Stimulated activated CD8-positive, alpha-beta memory T cell treated with anti-CD3 and anti-CD28 coated beads, Interleukin-15, amount 100 ng/mL, for 48 hours (primary cell): Measurements from ENCODE around the gene PIEZO2.

ENCODE experiments used
- DNase-seq, 2 donors: peaks; one replicate each; pipeline ENCODE4 v3.0.0-alpha.2; 2020; ENCODE audit warnings: low read depth in 2 of 2

Gene PIEZO2

GRCh38 chr18:10791169-10791831 is 358.1 kb downstream of the PIEZO2 start:
- DNase-seq: no peak

- no peak for DNase-seq
Measured at GRCh38 chr18:10789180-10789579, 360.2 kb downstream of the PIEZO2 start.

DNA sequence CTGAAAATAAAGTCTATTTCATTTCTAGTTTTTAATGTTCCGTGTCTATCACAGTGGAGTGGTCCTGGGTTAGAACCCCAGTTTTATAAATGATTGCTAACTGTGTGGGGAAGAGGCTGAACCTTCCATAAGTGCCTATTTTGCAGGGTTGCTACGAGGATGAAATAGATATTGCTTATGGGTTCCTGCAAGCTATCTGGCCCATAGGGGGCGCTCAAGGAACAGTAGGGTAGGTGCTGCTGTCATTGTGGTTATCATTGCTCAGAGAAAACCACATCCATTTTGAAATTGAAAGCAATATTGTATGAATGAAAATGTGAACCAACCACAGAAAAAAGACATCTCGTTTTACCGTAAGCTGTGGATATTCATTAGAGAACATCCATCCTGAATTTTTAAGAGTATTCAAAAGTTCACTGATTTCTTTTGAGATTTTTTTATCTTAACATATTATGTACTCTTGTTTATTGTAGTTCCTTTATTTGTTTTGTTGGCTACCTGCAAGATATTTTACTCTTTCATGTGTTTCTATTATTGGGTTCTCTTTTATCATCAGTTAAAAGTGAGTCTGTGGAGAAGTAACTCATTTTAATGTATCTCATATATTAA is 362.0 kb downstream of the PIEZO2 start:
- peak; percentile 68 to 72 for DNase-seq

DNA sequence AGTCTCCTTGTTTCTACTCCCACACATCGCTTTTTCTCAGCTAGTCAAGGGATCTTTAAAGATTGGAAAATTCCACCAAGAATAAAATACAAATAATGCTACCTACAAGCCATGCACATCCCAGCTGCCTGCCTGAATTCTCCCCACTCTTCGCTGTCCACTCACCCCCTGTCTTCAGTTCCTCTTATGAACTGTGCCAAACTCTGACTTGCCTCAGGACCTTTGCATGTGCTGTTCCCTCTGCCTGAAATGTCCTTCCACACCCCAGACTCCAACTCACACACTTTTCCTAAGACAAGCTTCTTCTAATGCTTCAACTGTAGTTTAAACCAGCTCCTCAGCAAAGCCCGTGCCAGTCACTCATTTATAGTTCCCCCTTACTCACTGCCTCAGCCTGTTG is 363.6 kb downstream of the PIEZO2 start:
- no peak for DNase-seq

DNA sequence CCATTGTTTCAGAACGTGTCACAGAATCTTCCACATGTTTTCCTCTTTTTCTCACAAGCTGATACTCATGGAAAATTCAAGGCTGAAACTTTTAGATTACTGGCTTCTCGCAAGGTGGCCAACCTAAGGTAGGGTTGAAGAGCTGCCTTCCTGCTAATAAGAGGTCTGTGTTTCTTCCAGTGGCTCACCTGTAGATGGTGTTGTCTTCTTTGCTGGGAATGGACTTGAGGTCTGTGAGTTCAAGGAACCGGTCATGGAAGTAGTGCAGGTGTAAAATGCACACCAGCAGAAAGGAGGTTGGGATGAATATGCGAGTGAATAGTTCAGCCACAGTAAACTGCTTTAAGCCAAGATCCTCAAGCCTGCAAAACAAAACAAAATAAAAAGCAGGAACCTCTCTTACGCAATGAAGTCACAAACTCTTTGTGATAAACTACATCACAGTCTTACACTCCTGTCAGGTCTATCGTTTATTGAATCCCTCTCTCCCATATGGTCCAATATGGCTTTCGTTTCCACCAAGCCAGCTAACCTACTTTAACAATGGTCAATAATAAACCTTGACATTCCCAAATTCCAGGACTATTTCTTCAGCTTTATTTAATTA is 364.7 kb downstream of the PIEZO2 start:
- DNase-seq: no peak

- no peak for DNase-seq
Measured at GRCh38 chr18:10783941-10784340, 365.4 kb downstream of the PIEZO2 start.

DNA sequence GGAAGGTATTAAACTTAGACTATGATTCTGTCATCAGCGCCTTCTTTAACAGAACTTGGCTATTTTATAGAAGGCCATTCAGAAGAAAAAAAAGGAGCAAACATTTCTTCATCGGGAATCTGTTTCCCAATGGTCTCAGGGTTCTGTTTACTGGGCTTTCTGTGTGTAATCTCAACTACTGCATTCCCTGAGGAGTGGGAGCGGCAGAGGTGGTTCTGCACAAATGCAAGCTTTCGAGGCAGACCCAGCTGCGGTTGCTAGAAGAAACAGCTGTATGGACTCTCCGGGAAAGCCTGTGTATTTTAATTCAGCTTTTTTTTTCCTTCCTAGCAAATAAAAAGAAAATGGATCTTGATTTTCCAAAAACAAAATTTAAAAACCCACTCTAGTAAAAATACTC is 372.9 kb downstream of the PIEZO2 start:
- DNase-seq: no peak

- no peak for DNase-seq
Measured at GRCh38 chr18:10775026-10775425, 374.3 kb downstream of the PIEZO2 start.

DNA sequence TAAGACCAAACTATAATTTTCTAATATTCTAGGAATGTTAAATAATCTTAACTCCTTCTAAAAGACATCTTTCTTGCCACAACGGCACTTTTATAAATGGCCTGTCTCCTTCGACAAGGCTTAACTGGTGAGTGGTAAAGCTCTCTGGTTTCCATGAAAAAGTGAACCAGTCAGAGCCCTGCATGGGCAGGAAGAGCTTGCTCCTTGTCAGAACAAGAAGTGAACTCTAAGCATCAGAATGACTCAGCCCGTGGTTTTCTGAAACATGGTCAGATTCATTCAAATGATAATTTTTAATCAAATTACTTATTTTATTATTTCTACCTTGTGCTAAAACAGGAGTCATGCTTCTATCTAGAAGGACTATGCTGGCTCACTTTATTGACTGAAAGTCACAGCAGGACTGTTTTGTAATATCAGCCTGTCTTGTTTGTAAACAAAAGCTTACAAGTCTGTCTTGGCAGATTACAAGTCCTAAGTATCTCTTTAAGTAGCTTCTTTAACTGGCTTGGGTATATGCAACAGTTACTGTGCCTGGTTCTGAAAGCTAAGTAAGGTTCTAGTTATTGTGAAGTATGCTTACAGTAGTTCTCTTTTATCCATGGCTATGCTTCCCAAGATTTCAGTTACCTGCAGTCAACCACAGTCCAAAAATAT is 378.2 kb downstream of the PIEZO2 start:
- DNase-seq: no peak

DNA sequence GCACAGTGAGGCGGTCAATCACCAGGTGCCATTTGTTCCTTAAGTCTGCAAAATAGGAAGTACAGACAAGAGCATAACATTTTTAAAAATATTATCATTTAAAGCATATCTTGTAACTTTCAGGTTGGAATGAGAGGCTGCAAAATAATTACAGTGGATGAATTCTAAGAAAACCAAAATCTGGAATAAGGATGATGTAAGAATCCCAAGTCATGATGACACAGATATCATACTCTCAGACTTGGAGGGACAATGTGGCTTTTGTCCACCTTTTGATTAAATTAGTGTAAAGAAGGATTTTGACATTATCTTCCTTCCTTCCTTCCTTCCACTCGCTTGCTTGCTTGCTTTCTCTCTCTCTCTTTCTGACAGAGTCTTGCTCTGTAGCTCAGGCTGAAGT is 379.1 kb downstream of the PIEZO2 start:
- DNase-seq: no peak

DNA sequence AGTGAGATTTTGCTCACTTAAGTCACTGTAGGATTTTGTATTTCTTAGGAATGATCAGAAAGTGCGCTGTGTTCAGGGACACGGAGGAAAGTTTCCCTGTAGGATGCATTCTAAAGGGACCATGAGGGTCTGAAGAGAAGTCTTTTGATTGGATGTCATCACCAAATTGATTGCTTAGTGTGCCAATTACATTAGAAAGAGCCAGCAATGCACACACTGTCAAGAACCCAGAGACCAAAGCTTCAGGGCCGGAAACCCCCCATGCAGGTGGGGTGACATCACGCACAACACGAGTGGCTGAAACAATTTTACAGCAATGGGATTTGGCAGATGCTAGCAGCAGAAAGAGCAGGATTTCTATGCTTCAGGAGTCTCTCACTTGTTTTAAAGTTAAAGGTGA is 381.1 kb downstream of the PIEZO2 start:
- DNase-seq: no peak

- DNase-seq: no peak
Measured at GRCh38 chr18:10767658-10768057, 381.7 kb downstream of the PIEZO2 start.

DNA sequence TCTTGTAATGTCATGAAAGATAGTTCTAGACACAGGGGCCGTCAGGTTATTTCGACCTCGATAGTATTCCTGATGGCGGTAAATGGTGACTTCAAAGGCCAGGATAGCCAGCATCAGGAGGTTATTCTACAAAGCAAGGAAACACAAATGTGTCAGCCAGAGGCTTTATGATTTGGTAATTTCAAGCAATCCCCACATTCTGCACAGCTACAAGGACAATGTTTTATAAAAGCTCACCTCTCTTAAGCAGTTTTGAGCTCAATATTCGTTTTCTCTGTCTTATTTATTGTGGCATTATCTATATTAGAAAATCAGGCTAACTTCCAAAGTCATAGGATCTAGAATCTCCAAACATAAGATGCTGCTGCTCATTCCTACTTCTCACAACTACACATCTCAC is 388.4 kb downstream of the PIEZO2 start:
- no peak for DNase-seq

DNA sequence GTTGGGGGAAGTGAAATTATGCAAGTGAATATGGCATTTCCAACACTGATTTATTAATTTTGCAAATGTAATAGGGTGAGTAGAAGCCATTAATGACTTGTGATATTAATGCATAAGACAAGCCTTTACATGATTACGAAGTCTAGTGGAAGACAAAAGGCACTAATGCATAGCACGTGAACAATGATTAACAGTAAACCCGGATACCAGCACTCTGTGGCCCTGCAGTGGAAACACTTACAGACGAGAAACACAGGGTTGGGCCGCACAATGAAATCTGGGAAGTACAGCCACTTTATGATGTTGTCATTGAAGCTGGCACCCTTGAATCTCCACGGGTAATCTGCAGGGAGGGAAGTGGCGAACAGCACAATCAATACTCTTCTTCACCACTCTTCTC is 390.1 kb downstream of the PIEZO2 start:
- no peak for DNase-seq

DNA sequence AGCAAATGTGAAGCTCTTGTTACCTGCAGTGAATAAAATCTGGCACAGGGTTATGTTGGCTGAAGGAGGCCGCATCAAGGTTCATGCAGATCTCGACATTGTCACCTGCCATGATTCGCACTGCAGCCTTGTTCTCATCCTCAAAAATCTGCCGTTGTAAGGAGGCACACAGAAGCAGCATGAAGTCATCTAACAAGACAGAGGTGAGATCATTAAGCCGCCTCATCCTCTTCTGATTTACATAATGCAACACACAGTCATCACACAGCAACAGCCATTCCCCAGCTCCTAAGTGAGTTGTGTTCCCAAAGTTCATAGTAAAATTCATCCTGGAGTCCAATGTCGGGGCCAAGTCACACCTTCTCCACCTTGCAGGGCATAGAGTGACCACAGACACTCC is 391.4 kb downstream of the PIEZO2 start:
- no peak for DNase-seq

DNA sequence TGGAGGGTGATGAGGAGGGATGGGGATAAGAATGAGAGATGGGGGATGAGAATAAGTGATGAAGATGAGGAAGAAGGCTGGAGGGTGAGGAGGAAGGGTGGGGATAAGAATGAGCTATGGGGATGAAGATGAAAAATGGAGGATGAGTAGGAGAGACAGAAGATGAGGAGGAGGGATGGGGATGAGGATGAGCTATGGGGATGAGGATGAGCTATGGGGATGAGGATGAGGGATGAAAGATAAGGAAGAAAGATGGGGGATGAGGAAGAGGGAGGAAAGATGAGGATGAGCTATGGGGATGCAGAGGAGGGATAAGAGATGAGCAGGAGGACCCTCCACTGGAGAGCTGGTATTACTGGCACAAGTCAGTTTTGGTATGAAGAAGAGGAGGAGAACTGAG is 392.0 kb downstream of the PIEZO2 start:
- DNase-seq: no peak

- DNase-seq: no peak
Measured at GRCh38 chr18:10755855-10756254, 393.5 kb downstream of the PIEZO2 start.

GRCh38 chr18:10754128-10754527 is 395.2 kb downstream of the PIEZO2 start:
- no peak for DNase-seq

GRCh38 chr18:10752382-10752781 is 397.0 kb downstream of the PIEZO2 start:
- no peak for DNase-seq

- DNase-seq: no peak
Measured at GRCh38 chr18:10751653-10752052, 397.7 kb downstream of the PIEZO2 start.

DNA sequence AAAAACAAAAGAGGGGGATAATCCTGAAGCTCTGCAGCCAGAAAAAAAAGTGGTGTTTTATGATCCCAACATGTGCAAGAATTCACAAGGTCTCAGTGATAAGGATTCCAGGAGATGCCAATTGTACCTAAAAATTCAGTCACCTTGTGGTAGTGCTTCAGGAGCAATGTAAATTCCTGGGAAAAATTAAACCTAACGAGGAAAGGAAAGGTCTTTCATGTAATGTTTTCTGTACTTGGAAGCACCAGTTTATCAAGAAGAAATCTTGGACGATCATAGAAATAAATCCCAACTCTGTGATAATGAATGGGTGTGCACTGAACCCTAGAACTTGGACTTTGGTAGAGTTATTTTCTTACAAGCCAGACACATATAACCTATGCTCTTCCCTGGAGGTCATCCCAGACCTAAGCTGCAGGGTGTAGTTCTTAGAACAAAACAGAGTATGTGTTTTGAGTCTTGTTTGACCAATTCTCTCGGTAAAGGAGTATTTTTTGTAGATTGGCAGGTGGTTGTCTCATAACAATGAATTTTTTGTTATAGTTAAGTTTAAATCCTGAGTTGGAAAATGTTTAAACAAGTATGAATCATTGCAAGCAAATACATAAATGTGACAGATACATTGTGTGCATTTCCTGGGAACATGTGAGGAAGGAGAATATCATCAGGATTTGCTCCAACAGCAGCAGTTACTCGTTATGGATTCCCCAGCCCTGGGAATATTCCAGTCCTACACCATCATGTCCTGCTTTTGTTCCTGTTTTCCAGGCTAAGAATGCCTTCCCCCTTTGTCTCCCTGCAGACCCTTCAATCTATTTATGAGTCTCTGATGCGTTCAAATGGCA is 399.0 kb downstream of the PIEZO2 start:
- no peak for DNase-seq

DNA sequence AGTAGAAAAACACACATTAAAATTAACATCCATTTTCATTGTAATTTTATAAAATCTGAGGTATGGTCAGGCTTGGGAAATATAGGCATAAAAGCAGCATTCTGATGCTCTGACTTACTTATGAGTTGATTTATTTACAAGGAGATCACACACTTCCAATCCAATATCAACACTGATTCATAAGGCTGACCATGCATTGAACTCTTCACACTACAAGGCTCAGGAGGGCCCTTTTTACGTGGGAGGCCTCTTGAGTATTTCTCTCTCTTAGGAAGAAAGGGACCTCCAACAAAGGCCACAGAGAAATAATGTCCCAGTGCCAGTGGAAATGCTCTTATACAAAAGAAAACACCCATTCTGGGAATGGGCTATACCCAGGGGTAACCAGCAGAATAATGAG is 400.7 kb downstream of the PIEZO2 start:
- DNase-seq: no peak
